ENCODE data around the gene ARL8A. TPM values are rescaled to one million over a fixed set of nuclear protein-coding genes. Genes with fewer than 3 reads are reported as not detected.

ARL8A gene
- total and polyA plus RNA-seq, 10 of the 15 experiments (the other 5 are each of a cell fraction or from before 2014, with no cell fraction given): 0.34 to 49.2 (median 15.4) TPM

DNA sequence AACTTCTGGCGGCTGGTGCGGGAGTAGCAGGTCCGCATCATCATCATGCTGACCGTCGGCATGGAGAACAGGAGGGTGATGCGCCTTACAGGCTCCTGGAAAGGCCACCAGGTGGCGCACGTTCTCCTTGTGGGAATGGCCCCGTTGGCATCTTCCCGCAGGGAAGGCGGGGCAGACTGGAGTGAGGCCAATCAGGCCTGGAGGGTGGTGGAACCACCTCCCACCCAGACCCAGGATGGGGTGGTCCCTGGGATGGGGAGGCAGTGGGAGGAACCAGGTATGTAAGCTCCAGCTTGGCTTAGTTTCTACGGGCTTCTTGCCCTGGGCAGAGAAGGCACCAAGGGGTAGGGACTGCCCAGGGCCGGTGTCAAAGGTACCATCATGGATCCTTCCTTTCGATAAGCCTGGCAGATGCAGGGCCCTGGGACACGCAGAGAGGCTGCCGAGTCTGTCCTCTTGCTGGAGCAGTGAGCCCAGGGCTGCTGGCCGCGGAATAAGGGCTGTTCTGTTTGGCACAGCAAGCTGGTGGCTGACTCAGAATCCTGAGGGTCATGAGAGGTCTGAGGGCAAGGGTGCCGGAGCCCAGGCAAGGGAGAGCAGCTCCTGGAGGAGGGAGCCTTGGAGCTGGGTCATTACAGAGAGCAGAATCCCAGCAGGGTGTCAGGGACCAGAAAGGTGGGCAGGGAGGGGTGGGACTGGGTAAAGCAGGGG, 40.4 kb upstream of the ARL8A start (continued):
- TF ChIP-seq DPF2 (IDR thresholded peaks at IDR 0.05): no peak
- no peak for TF ChIP-seq ZNF24 (IDR thresholded peaks at IDR 0.05)
- no peak for TF ChIP-seq PAX8 (IDR thresholded peaks at IDR 0.05)
- TF ChIP-seq, protein P1, sequence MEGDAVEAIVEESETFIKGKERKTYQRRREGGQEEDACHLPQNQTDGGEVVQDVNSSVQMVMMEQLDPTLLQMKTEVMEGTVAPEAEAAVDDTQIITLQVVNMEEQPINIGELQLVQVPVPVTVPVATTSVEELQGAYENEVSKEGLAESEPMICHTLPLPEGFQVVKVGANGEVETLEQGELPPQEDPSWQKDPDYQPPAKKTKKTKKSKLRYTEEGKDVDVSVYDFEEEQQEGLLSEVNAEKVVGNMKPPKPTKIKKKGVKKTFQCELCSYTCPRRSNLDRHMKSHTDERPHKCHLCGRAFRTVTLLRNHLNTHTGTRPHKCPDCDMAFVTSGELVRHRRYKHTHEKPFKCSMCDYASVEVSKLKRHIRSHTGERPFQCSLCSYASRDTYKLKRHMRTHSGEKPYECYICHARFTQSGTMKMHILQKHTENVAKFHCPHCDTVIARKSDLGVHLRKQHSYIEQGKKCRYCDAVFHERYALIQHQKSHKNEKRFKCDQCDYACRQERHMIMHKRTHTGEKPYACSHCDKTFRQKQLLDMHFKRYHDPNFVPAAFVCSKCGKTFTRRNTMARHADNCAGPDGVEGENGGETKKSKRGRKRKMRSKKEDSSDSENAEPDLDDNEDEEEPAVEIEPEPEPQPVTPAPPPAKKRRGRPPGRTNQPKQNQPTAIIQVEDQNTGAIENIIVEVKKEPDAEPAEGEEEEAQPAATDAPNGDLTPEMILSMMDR (IDR thresholded peaks at IDR 0.05 in 2 of 3, conservative IDR thresholded peaks at IDR 0.05 in 1 of 3; ENCODE audit: control insufficient read depth in 2 of 3, extremely low read depth in 1 of 3, insufficient read depth in 1 of 3, low read depth in 3 of 3, low read length in 3 of 3): peak; percentile 78 to 92 (median 89)
- TF ChIP-seq BHLHE40 (IDR thresholded peaks at IDR 0.05; ENCODE audit: borderline replicate concordance in 1 of 2, low read depth in 2 of 2, low read length in 1 of 2): no peak
- TF ChIP-seq JUNB (IDR thresholded peaks at IDR 0.05): no peak
- TF ChIP-seq CHD1 (IDR thresholded peaks at IDR 0.05; ENCODE audit: low read depth, low read length): no peak
- TF ChIP-seq ZZZ3 (IDR thresholded peaks at IDR 0.05; ENCODE audit: control insufficient read depth, insufficient read length, low read depth): no peak
- no peak for TF ChIP-seq TBL1XR1 (IDR thresholded peaks at IDR 0.05; ENCODE audit: low read depth, low read length)
- no peak for TF ChIP-seq NFYB (IDR thresholded peaks at IDR 0.05; ENCODE audit: insufficient read depth, low read depth, low read length)
- no peak for TF ChIP-seq PML (IDR thresholded peaks at IDR 0.05; ENCODE audit: low read length)
- TF ChIP-seq MEF2A (IDR thresholded peaks at IDR 0.05; ENCODE audit: insufficient read depth, low read depth, low read length): no peak
- TF ChIP-seq WRNIP1 (IDR thresholded peaks at IDR 0.05; ENCODE audit: borderline replicate concordance, low read depth, low read length): no peak
- no peak for TF ChIP-seq CBX3 (IDR thresholded peaks at IDR 0.05; ENCODE audit: borderline replicate concordance, low read depth)
- no peak for TF ChIP-seq SRF (IDR thresholded peaks at IDR 0.05; ENCODE audit: low read depth in 2 of 2, low read length in 2 of 2)
- TF ChIP-seq SPI1 (IDR thresholded peaks at IDR 0.05; ENCODE audit: borderline replicate concordance, insufficient read depth, low read depth, low read length): no peak
- no peak for TF ChIP-seq HDGF (IDR thresholded peaks at IDR 0.05)
- TF ChIP-seq, protein P2, sequence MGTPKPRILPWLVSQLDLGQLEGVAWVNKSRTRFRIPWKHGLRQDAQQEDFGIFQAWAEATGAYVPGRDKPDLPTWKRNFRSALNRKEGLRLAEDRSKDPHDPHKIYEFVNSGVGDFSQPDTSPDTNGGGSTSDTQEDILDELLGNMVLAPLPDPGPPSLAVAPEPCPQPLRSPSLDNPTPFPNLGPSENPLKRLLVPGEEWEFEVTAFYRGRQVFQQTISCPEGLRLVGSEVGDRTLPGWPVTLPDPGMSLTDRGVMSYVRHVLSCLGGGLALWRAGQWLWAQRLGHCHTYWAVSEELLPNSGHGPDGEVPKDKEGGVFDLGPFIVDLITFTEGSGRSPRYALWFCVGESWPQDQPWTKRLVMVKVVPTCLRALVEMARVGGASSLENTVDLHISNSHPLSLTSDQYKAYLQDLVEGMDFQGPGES (IDR thresholded peaks at IDR 0.05): no peak
- TF ChIP-seq, protein P3, sequence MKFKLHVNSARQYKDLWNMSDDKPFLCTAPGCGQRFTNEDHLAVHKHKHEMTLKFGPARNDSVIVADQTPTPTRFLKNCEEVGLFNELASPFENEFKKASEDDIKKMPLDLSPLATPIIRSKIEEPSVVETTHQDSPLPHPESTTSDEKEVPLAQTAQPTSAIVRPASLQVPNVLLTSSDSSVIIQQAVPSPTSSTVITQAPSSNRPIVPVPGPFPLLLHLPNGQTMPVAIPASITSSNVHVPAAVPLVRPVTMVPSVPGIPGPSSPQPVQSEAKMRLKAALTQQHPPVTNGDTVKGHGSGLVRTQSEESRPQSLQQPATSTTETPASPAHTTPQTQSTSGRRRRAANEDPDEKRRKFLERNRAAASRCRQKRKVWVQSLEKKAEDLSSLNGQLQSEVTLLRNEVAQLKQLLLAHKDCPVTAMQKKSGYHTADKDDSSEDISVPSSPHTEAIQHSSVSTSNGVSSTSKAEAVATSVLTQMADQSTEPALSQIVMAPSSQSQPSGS (IDR thresholded peaks at IDR 0.05; ENCODE audit: low read length): no peak
- no peak for TF ChIP-seq HCFC1 (IDR thresholded peaks at IDR 0.05; ENCODE audit: low read length)
- TF ChIP-seq RAD51 (IDR thresholded peaks at IDR 0.05): no peak
- TF ChIP-seq YY1 (IDR thresholded peaks at IDR 0.05; ENCODE audit: low read depth, low read length): peak; percentile 54; the same call in 1 of the 2 replicates
- TF ChIP-seq IKZF2 (IDR thresholded peaks at IDR 0.05): peak in 1 of 2 experiments; percentile 32; a peak in 1 of 4 replicates
- TF ChIP-seq, protein P4, sequence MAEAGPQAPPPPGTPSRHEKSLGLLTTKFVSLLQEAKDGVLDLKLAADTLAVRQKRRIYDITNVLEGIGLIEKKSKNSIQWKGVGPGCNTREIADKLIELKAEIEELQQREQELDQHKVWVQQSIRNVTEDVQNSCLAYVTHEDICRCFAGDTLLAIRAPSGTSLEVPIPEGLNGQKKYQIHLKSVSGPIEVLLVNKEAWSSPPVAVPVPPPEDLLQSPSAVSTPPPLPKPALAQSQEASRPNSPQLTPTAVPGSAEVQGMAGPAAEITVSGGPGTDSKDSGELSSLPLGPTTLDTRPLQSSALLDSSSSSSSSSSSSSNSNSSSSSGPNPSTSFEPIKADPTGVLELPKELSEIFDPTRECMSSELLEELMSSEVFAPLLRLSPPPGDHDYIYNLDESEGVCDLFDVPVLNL (IDR thresholded peaks at IDR 0.05; ENCODE audit: low read depth, low read length): no peak
- no peak for TF ChIP-seq YBX1 (IDR thresholded peaks at IDR 0.05)
- no peak for TF ChIP-seq BACH1 (IDR thresholded peaks at IDR 0.05; ENCODE audit: borderline replicate concordance)
- TF ChIP-seq NR2C1 (IDR thresholded peaks at IDR 0.05): no peak
- no peak for TF ChIP-seq RELA (IDR thresholded peaks at IDR 0.05; ENCODE audit: borderline replicate concordance, partially characterized antibody)

Measured in GM12878 (cell line).